ENCODE data around the gene PRKN.
"Not testable (repeated sequence)": the region's sequence is repeated elsewhere in the genome, so short reads cannot be mapped to it uniquely, and the experiment has no call there.

Gene PRKN

DNA sequence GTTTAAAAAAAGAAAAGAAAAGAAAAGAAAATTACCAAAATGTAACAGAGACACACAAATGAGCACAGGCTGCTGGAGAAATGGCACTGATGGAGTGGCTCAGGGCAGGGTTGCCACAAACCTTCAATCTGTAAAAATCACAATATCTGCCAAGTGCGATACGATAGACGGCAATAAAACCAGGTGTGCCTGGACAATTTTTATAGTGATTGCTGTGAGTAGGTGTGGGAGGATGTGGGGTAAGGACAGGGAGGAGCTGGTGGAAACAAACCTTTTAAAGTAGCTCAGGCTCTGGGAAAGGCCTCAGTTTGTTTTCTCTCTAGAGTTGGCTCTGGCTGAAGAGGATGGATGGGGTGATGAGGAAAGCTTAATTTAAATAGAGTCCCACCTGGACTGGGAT is 861.0 kb downstream of the PRKN start:
- TF ChIP-seq, protein P1, sequence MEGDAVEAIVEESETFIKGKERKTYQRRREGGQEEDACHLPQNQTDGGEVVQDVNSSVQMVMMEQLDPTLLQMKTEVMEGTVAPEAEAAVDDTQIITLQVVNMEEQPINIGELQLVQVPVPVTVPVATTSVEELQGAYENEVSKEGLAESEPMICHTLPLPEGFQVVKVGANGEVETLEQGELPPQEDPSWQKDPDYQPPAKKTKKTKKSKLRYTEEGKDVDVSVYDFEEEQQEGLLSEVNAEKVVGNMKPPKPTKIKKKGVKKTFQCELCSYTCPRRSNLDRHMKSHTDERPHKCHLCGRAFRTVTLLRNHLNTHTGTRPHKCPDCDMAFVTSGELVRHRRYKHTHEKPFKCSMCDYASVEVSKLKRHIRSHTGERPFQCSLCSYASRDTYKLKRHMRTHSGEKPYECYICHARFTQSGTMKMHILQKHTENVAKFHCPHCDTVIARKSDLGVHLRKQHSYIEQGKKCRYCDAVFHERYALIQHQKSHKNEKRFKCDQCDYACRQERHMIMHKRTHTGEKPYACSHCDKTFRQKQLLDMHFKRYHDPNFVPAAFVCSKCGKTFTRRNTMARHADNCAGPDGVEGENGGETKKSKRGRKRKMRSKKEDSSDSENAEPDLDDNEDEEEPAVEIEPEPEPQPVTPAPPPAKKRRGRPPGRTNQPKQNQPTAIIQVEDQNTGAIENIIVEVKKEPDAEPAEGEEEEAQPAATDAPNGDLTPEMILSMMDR (IDR thresholded peaks at IDR 0.05; ENCODE audit: low read length): no peak
- TF ChIP-seq EZH2 (IDR thresholded peaks at IDR 0.05; ENCODE audit: borderline replicate concordance, low read length): no peak
- H3F3A ChIP-seq (ENCODE audit: insufficient read depth, low read length): no peaks in the 10 kb centered on the region
- no peaks in the 10 kb centered on the region for H3K4me1 ChIP-seq (ENCODE audit: insufficient read depth, low read length, severe bottlenecking)
- no peaks in the 10 kb centered on the region for H3K9me3 ChIP-seq (ENCODE audit: low read length)
- no peaks in the 10 kb centered on the region for H3K79me2 ChIP-seq (ENCODE audit: insufficient read depth, low read length)
- no peak overlapping the region for H3K9ac ChIP-seq (ENCODE audit: low read length)
- no peaks in the 10 kb centered on the region for H3K9me2 ChIP-seq (ENCODE audit: low read depth, low read length)
- H3K36me3 ChIP-seq (ENCODE audit: insufficient read depth, low read length): no peaks in the 10 kb centered on the region
- no peak overlapping the region for H3K27ac ChIP-seq (ENCODE audit: low read depth, low read length, poor library complexity, severe bottlenecking)
- no peak overlapping the region for H3K4me2 ChIP-seq (ENCODE audit: low read length)
- H3K4me3 ChIP-seq (ENCODE audit: low read depth, low read length, poor library complexity, severe bottlenecking): no peak overlapping the region
- no peaks in the 10 kb centered on the region for H4K20me1 ChIP-seq (ENCODE audit: insufficient read depth, low read length)
- no peaks in the 10 kb centered on the region for H3K27me3 ChIP-seq (ENCODE audit: insufficient read depth, low read length)
- H2AFZ ChIP-seq (ENCODE audit: low read length): no peak overlapping the region

DNA sequence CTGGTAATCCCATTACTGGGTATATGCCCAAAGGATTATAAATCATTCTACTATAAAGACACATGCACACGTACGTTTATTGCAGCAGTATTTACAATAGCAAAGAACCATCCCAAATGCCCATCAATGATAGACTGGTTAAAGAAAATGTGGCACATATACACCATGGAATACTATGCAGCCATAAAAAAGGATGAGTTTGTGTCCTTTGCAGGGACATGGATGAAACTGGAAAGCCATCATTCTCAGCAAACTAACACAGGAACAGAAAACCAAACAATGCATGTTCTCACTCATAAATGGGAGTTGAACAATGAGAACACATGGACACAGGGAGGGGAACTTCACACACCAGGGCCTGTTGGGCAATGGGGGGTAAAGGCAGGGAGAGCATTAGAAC is 866.5 kb downstream of the PRKN start:
- not testable (repeated sequence) for H3K36me3 ChIP-seq (ENCODE audit: insufficient read depth, low read length); H3K27ac ChIP-seq (ENCODE audit: low read depth, low read length, poor library complexity, severe bottlenecking); H3K27me3 ChIP-seq (ENCODE audit: insufficient read depth, low read length); H3K4me3 ChIP-seq (ENCODE audit: low read depth, low read length, poor library complexity, severe bottlenecking); H3K9ac ChIP-seq (ENCODE audit: low read length); H3K79me2 ChIP-seq (ENCODE audit: insufficient read depth, low read length); H3K9me3 ChIP-seq (ENCODE audit: low read length); H3K4me1 ChIP-seq (ENCODE audit: insufficient read depth, low read length, severe bottlenecking); H4K20me1 ChIP-seq (ENCODE audit: insufficient read depth, low read length); H2AFZ ChIP-seq (ENCODE audit: low read length); H3F3A ChIP-seq (ENCODE audit: insufficient read depth, low read length); H3K4me2 ChIP-seq (ENCODE audit: low read length); H3K9me2 ChIP-seq (ENCODE audit: low read depth, low read length)

DNA sequence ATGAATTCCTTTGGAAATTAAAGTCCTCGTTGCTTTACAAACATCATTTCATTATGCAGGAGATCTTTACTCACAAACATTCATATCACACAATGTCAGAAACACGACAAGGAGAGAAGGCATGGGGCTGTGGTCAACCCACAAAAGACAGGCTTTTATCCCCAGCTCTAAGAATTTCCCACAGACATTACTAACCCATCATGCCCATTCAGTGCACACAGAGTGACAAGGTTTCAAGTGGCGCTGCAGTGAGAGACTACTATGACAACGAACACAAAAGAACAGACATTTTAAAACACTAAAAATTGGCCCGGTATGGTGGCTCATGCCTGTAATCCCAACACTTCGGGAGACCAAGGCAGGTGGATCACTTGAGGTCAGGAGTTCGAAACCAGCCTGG is 873.9 kb downstream of the PRKN start:
- Histone ChIP-seq H3K36me3 (ENCODE audit: insufficient read depth, low read length) (no peaks in the 10 kb centered on the region), H3K79me2 (ENCODE audit: insufficient read depth, low read length) (no peaks in the 10 kb centered on the region), H3K9me2 (ENCODE audit: low read depth, low read length) (no peaks in the 10 kb centered on the region), H3K9ac (ENCODE audit: low read length) (no peak overlapping the region), H3K4me2 (ENCODE audit: low read length) (no peak overlapping the region), H3K9me3 (ENCODE audit: low read length) (no peaks in the 10 kb centered on the region), H4K20me1 (ENCODE audit: insufficient read depth, low read length) (no peaks in the 10 kb centered on the region), H3K4me1 (ENCODE audit: insufficient read depth, low read length, severe bottlenecking) (no peaks in the 10 kb centered on the region), H2AFZ (ENCODE audit: low read length) (no peak overlapping the region), H3K27me3 (ENCODE audit: insufficient read depth, low read length) (no peaks in the 10 kb centered on the region), H3F3A (ENCODE audit: insufficient read depth, low read length) (no peaks in the 10 kb centered on the region), H3K27ac (ENCODE audit: low read depth, low read length, poor library complexity, severe bottlenecking) (no peak overlapping the region), H3K4me3 (ENCODE audit: low read depth, low read length, poor library complexity, severe bottlenecking) (no peak overlapping the region)
- no peak for TF ChIP-seq EZH2 (IDR thresholded peaks at IDR 0.05; ENCODE audit: borderline replicate concordance, low read length)
- TF ChIP-seq, protein P1 (IDR thresholded peaks at IDR 0.05; ENCODE audit: low read length): no peak

DNA sequence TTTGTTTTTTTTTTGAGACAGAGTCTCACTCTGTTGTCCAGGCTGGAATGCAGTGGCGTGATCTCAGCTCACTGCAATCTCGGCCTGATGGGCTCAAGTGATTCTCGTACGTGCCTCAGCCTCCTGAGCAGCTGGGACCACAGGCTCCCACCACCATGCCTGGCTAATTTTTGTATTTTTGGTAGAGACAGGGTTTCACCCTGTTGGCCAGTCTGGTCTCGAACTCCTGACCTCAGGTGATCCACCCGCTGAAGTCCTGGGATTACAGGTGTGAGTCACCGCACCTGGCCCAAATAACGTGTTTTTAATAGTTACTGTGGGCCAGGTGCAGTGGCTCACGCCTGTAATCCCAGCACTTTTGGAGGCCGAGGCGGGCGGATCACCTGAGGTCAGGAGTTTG is 876.1 kb downstream of the PRKN start:
- not testable (repeated sequence) for H3K27me3 ChIP-seq (ENCODE audit: insufficient read depth, low read length); H3K4me3 ChIP-seq (ENCODE audit: low read depth, low read length, poor library complexity, severe bottlenecking); H3K36me3 ChIP-seq (ENCODE audit: insufficient read depth, low read length); H3K79me2 ChIP-seq (ENCODE audit: insufficient read depth, low read length); H2AFZ ChIP-seq (ENCODE audit: low read length); H3K9me2 ChIP-seq (ENCODE audit: low read depth, low read length); H3F3A ChIP-seq (ENCODE audit: insufficient read depth, low read length); H3K27ac ChIP-seq (ENCODE audit: low read depth, low read length, poor library complexity, severe bottlenecking); H3K4me2 ChIP-seq (ENCODE audit: low read length); H3K9me3 ChIP-seq (ENCODE audit: low read length); H3K9ac ChIP-seq (ENCODE audit: low read length); H4K20me1 ChIP-seq (ENCODE audit: insufficient read depth, low read length); H3K4me1 ChIP-seq (ENCODE audit: insufficient read depth, low read length, severe bottlenecking)

All from OCI-LY1 (cell line).